Lower leg skin (tissue), 4 donors: Measurements from ENCODE around the gene ODAM. TPM values are rescaled to one million over a fixed set of nuclear protein-coding genes. Genes with fewer than 3 reads are reported as not detected.

Experiments
- total RNA-seq, 4 donors: library from RNA; depleted of rRNA; stranded (reverse); fragments of >200 nt; gene quantifications; one replicate each; pipeline ENCODE4 v1.1.0, GENCODE V29; 2016

Gene ODAM
- total RNA-seq, 4 donors from 2014 or later, result not detected

Other genes starting within 250 kb of the ODAM start
- gene CSN2, start 230.0 kb upstream of the ODAM start, total RNA-seq, result not detected
- not detected for gene STATH, start 199.8 kb upstream of the ODAM start, total RNA-seq
- gene HTN3, start 167.3 kb upstream of the ODAM start, total RNA-seq, result not detected
- not detected for gene HTN1, start 145.3 kb upstream of the ODAM start, total RNA-seq
- not detected for gene PRR27, start 41.5 kb upstream of the ODAM start, total RNA-seq
- gene FDCSP, start 30.4 kb downstream of the ODAM start, total RNA-seq, result not detected
- gene CSN3, start 46.9 kb downstream of the ODAM start, total RNA-seq, result not detected
- gene CABS1, start 139.3 kb downstream of the ODAM start, total RNA-seq, result not detected
- not detected for gene SMR3A, start 165.0 kb downstream of the ODAM start, total RNA-seq
- not detected for gene SMR3B, start 187.4 kb downstream of the ODAM start, total RNA-seq
- 1 to 10 TPM in 1 of 4 donors, not detected in 3; 1.4 TPM for gene OPRPN, start 202.2 kb downstream of the ODAM start, total RNA-seq